Hematopoietic multipotent progenitor cell treated with erythropoietin and hydrocortisone succinate and interleukin-3 and kit ligand, for 6 days (in vitro differentiated cells): ENCODE data around the gene NUDCD2.
A peak's percentile ranks its signal among the peaks of the same experiment; 100 is the strongest.
"Not testable (repeated sequence)": the region's sequence is repeated elsewhere in the genome, so short reads cannot be mapped to it uniquely, and the experiment has no call there.

Experiments
- DNase-seq: peaks from one replicate; pipeline ENCODE4 v3.0.0-alpha.2; 2015

The NUDCD2 gene

GRCh38 chr5:163415673-163416072 is 44.2 kb downstream of the NUDCD2 start:
- not testable (repeated sequence) for DNase-seq

GRCh38 chr5:163410505-163410904 is 49.4 kb downstream of the NUDCD2 start:
- no peak for DNase-seq

DNA sequence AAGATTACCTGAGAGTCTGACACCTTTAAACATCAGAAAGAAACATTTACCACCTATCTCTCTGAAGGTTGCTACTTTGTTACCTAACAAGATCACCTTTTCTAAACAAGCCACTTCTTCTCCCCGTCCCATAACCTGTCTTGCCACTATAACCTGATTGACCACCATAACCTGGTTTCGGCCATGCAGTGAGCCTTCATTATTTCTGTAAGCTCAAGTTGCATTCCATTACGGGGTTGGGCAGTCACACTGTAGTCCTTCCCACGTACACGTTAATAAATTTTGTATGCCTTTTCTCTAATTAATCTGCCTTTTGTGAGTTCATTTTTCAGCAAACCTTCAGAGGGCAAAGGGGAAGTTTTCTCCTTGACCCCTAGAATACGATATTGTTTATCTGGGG is 50.5 kb downstream of the NUDCD2 start:
- DNase-seq, result no peak

GRCh38 chr5:163408311-163408923 is 51.5 kb downstream of the NUDCD2 start:
- DNase-seq, result peak; percentile 81

DNA sequence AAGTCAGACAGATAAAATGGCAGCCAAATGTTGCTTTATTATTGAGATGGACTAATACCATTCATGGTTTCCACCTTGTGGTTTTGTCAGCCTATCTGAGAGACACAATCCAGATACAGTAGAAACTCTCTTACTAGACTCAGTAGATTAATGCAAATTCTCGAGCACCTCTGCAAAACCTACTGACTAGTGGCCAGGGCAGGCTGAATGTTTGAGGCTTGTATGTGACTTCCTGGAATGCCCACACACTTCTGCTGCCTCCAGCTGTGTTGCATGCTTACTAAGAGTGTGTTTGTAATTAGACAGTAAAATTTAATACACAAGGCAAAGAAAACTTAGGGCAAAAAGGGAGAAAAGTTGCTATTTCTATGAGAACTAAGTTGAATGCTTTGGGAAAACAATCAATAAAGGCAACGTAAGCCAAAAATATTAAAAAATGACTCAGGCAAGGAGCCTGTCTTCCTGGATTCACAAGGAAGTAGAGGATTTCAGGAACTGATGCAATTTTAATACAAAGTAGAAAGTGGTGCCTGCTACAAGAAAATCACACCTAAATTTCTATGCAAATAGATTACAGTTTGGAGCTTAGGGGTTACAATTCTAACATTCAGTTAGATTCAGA is 52.8 kb downstream of the NUDCD2 start:
- DNase-seq, result peak; percentile 46

DNA sequence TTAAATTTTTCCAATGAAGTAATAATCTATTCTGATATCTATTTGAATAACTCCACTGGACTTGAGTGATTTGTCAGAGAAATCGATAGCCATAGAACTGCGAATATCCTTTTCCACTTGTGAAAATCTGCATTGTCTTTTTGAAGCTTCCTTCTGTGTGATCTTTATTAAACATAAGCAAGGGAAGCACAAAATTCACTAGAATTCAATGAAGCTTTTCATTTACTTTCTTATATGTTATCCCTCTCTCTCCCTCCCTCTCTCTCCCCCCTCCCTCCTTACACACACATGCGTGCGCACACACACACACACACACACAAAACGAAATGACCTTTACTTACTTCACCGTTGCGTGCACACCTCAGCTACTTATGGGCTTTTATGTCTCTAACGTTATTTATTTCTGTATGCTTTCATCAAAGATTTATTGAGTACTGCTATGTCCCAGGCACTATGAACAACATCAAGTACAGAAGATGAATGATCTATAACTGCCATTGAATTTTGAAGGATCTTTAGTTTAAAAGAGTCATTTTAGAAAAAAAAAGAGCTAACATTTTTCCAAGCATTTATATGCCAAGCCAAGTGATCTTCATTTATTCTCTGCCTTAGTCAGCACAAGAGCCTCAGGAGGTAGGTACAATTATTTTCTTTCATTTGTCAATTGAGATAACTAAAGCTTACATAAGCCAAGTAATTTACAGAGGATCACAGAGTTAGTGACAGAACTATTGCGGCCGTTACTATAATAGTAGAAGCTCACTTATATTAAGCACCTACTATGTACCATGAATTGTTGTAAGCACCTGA is 55.3 kb downstream of the NUDCD2 start:
- no peak for DNase-seq

GRCh38 chr5:163402007-163402406 is 57.9 kb downstream of the NUDCD2 start:
- no peak for DNase-seq

GRCh38 chr5:163401271-163401670 is 58.6 kb downstream of the NUDCD2 start:
- DNase-seq, result no peak

DNA sequence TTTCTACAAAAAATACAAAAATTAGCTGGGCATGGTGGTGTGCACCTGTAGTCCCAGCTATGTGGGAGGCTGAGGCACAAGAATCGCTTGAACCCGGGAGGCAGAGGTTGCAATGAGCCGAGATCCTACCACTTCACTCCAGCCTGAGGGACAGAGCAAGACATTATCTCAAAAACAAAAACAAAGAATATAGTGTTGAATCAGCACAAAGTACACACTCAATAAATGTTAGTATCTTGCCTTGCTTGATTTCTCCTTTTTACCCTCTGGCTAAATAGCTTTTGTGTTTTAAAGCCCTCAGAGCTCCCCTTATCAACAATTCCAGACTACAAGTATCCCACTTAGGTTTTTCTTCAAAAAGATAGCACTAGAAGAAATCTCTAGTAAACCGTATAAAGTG is 60.0 kb downstream of the NUDCD2 start:
- DNase-seq, result no peak

- DNase-seq, result no peak
Measured at GRCh38 chr5:163397354-163397753, 62.5 kb downstream of the NUDCD2 start.

- DNase-seq, result not testable (repeated sequence)
Measured at GRCh38 chr5:163396818-163397340, 63.0 kb downstream of the NUDCD2 start.
